Activated T-helper 2 cell treated with anti-CD3 and anti-CD28 coated beads, Interferon-gamma antibody, Interleukin-2, Interleukin-4, amounts not matched to agents 10 μg/mL and 5 μg/mL and 100 μg/mL, durations not matched to agents 14 hours and 24 hours and 36 hours (primary cell): ENCODE results near the gene CDH7. TPM values are rescaled to one million over a fixed set of nuclear protein-coding genes. Genes with fewer than 3 reads are reported as not detected.

Experiments
- DNase-seq: peaks from one replicate; pipeline ENCODE4 v3.0.0; 2021; ENCODE audit warnings: low spot score
- H3K27ac Mint-ChIP-seq: one replicate; pipeline ENCODE4 v1.8.0; 2021; ENCODE audit warnings: mixed read lengths
- H3K27me3 Mint-ChIP-seq: one replicate; pipeline ENCODE4 v1.8.0; 2021; ENCODE audit warnings: low read depth, mixed read lengths
- H3K36me3 Mint-ChIP-seq: one replicate; pipeline ENCODE4 v1.8.0; 2021; ENCODE audit warnings: low read depth, mixed read lengths
- H3K4me1 Mint-ChIP-seq: one replicate; pipeline ENCODE4 v1.8.0; 2021; ENCODE audit warnings: low read depth, mixed read lengths
- H3K4me3 Mint-ChIP-seq: one replicate; pipeline ENCODE4 v1.8.0; 2021; ENCODE audit warnings: low read depth, mild to moderate bottlenecking, moderate library complexity, mixed read lengths
- H3K9me3 Mint-ChIP-seq: one replicate; pipeline ENCODE4 v1.8.0; 2021; ENCODE audit warnings: mixed read lengths
- intact Hi-C: fragments of 100-400 bp; cut with micrococcal nuclease; formaldehyde crosslinking; loops from one replicate; pipeline ENCODE4 v1.15.1; 2023
- total RNA-seq: library from RNA; stranded (reverse); gene quantifications from 2 replicates; pipeline ENCODE4 v1.2.3, GENCODE V29; 2022

Gene CDH7
- total RNA-seq, 1 donor from 2014 or later: not detected

- no peak for DNase-seq
- peaks cover 21% of the 10 kb centered on the region for H3K9me3 Mint-ChIP-seq
- no peaks in the 10 kb centered on the region for H3K27me3 Mint-ChIP-seq
- H3K4me3 Mint-ChIP-seq: no peak overlapping the region
- H3K27ac Mint-ChIP-seq: no peak overlapping the region
- no peaks in the 10 kb centered on the region for H3K4me1 Mint-ChIP-seq
- H3K36me3 Mint-ChIP-seq: no peaks in the 10 kb centered on the region
- intact Hi-C loops: no loop called here
These were observed 40.9 kb downstream of the CDH7 start for GRCh38 chr18:65791719-65792118.

- no peak for DNase-seq
- Mint-ChIP-seq H3K27ac (no peak overlapping the region), H3K27me3 (no peaks in the 10 kb centered on the region), H3K4me1 (no peaks in the 10 kb centered on the region), H3K36me3 (no peaks in the 10 kb centered on the region), H3K9me3 (peaks cover 24% of the 10 kb centered on the region), H3K4me3 (no peak overlapping the region)
- intact Hi-C loops: no loop called here
These were observed 41.8 kb downstream of the CDH7 start for GRCh38 chr18:65792456-65793074.

GRCh38 chr18:65808759-65809158, 57.9 kb downstream of the CDH7 start:
- H3K36me3 Mint-ChIP-seq: no peaks in the 10 kb centered on the region
- H3K4me3 Mint-ChIP-seq: no peak overlapping the region
- intact Hi-C loops: no loop called here
- no peaks in the 10 kb centered on the region for H3K4me1 Mint-ChIP-seq
- DNase-seq: no peak
- H3K9me3 Mint-ChIP-seq: peaks cover 16% of the 10 kb centered on the region
- H3K27ac Mint-ChIP-seq: no peak overlapping the region
- no peaks in the 10 kb centered on the region for H3K27me3 Mint-ChIP-seq

- H3K27me3 Mint-ChIP-seq: no peaks in the 10 kb centered on the region
- peaks cover 20% of the 10 kb centered on the region for H3K9me3 Mint-ChIP-seq
- H3K4me1 Mint-ChIP-seq: no peaks in the 10 kb centered on the region
- H3K4me3 Mint-ChIP-seq: no peak overlapping the region
- no peak for DNase-seq
- H3K27ac Mint-ChIP-seq: no peak overlapping the region
- no peaks in the 10 kb centered on the region for H3K36me3 Mint-ChIP-seq
- intact Hi-C loops: no loop called here
These were observed 60.5 kb downstream of the CDH7 start for GRCh38 chr18:65811307-65811706.

- intact Hi-C loops: no loop called here
- H3K9me3 Mint-ChIP-seq: peaks cover 19% of the 10 kb centered on the region
- DNase-seq: no peak
- H3K27me3 Mint-ChIP-seq: no peaks in the 10 kb centered on the region
- H3K27ac Mint-ChIP-seq: no peak overlapping the region
- no peaks in the 10 kb centered on the region for H3K4me1 Mint-ChIP-seq
- H3K4me3 Mint-ChIP-seq: no peak overlapping the region
- H3K36me3 Mint-ChIP-seq: no peaks in the 10 kb centered on the region
These were observed 64.7 kb downstream of the CDH7 start for GRCh38 chr18:65815506-65815905.

- Mint-ChIP-seq H3K9me3 (peaks cover 23% of the 10 kb centered on the region), H3K4me3 (no peak overlapping the region), H3K36me3 (no peaks in the 10 kb centered on the region), H3K27me3 (no peaks in the 10 kb centered on the region), H3K4me1 (no peaks in the 10 kb centered on the region), H3K27ac (no peak overlapping the region)
- intact Hi-C loops: no loop called here
- DNase-seq: no peak
These were observed 66.4 kb downstream of the CDH7 start for GRCh38 chr18:65817178-65817577.

- Mint-ChIP-seq H3K4me3 (no peak overlapping the region), H3K27ac (no peak overlapping the region), H3K4me1 (no peaks in the 10 kb centered on the region), H3K9me3 (peaks cover 21% of the 10 kb centered on the region), H3K27me3 (no peaks in the 10 kb centered on the region), H3K36me3 (no peaks in the 10 kb centered on the region)
- DNase-seq: no peak
- intact Hi-C loops: no loop called here
These were observed 71.1 kb downstream of the CDH7 start for GRCh38 chr18:65821911-65822310.

GRCh38 chr18:65822826-65823225, 72.0 kb downstream of the CDH7 start:
- H3K27me3 Mint-ChIP-seq: no peaks in the 10 kb centered on the region
- intact Hi-C loops: no loop called here
- no peak overlapping the region for H3K27ac Mint-ChIP-seq
- H3K9me3 Mint-ChIP-seq: peaks cover 21% of the 10 kb centered on the region
- no peaks in the 10 kb centered on the region for H3K36me3 Mint-ChIP-seq
- no peaks in the 10 kb centered on the region for H3K4me1 Mint-ChIP-seq
- DNase-seq: no peak
- H3K4me3 Mint-ChIP-seq: no peak overlapping the region

GRCh38 chr18:65827444-65827843, 76.6 kb downstream of the CDH7 start:
- Mint-ChIP-seq H3K4me1 (no peaks in the 10 kb centered on the region), H3K27ac (no peak overlapping the region), H3K9me3 (peaks cover 9% of the 10 kb centered on the region), H3K4me3 (no peak overlapping the region), H3K36me3 (no peaks in the 10 kb centered on the region), H3K27me3 (no peaks in the 10 kb centered on the region)
- no peak for DNase-seq
- intact Hi-C loops: no loop called here

- Mint-ChIP-seq H3K27ac (no peak overlapping the region), H3K27me3 (no peaks in the 10 kb centered on the region), H3K36me3 (no peaks in the 10 kb centered on the region), H3K9me3 (peaks cover 37% of the 10 kb centered on the region), H3K4me1 (no peaks in the 10 kb centered on the region), H3K4me3 (no peak overlapping the region)
- DNase-seq: no peak
- intact Hi-C loops: no loop called here
These were observed 85.1 kb downstream of the CDH7 start for GRCh38 chr18:65835881-65836280.

GRCh38 chr18:65846107-65846506, 95.3 kb downstream of the CDH7 start:
- H3K27me3 Mint-ChIP-seq: no peaks in the 10 kb centered on the region
- no peaks in the 10 kb centered on the region for H3K36me3 Mint-ChIP-seq
- intact Hi-C loops: no loop called here
- no peak overlapping the region for H3K4me3 Mint-ChIP-seq
- no peak for DNase-seq
- H3K27ac Mint-ChIP-seq: no peak overlapping the region
- no peaks in the 10 kb centered on the region for H3K4me1 Mint-ChIP-seq
- H3K9me3 Mint-ChIP-seq: no peaks in the 10 kb centered on the region

GRCh38 chr18:65852273-65852672, 101.5 kb downstream of the CDH7 start:
- intact Hi-C loops: no loop called here
- Mint-ChIP-seq H3K9me3 (peaks cover 21% of the 10 kb centered on the region), H3K4me1 (no peaks in the 10 kb centered on the region), H3K4me3 (no peak overlapping the region), H3K36me3 (no peaks in the 10 kb centered on the region), H3K27me3 (no peaks in the 10 kb centered on the region), H3K27ac (no peak overlapping the region)
- DNase-seq: no peak

- no peaks in the 10 kb centered on the region for H3K27me3 Mint-ChIP-seq
- H3K27ac Mint-ChIP-seq: no peak overlapping the region
- no peaks in the 10 kb centered on the region for H3K36me3 Mint-ChIP-seq
- H3K4me1 Mint-ChIP-seq: no peaks in the 10 kb centered on the region
- H3K4me3 Mint-ChIP-seq: no peak overlapping the region
- no peak for DNase-seq
- H3K9me3 Mint-ChIP-seq: peaks cover 11% of the 10 kb centered on the region
- intact Hi-C loops: no loop called here
These were observed 108.3 kb downstream of the CDH7 start for GRCh38 chr18:65859075-65859474.

- Mint-ChIP-seq H3K4me3 (no peak overlapping the region), H3K27ac (no peak overlapping the region), H3K27me3 (no peaks in the 10 kb centered on the region), H3K4me1 (no peaks in the 10 kb centered on the region), H3K36me3 (no peaks in the 10 kb centered on the region), H3K9me3 (peaks cover 33% of the 10 kb centered on the region)
- intact Hi-C loops: no loop called here
- DNase-seq: no peak
These were observed 118.7 kb downstream of the CDH7 start for GRCh38 chr18:65869527-65869926.
